ENCODE measurements around the gene TSKU. TPM values are rescaled to one million over a fixed set of nuclear protein-coding genes. Genes with fewer than 3 reads are reported as not detected.
"Not testable (repeated sequence)": the region's sequence is repeated elsewhere in the genome, so short reads cannot be mapped to it uniquely, and the experiment has no call there.

The TSKU gene
- total and polyA plus RNA-seq, 9 of the 15 experiments (the other 6 are each of a cell fraction or from before 2014, with no cell fraction given): 0.60 to 11.9 (median 8.4) TPM

- H3K27me3 ChIP-seq (ENCODE audit: control insufficient read depth in 2 of 2, insufficient read depth in 2 of 2, low read length in 2 of 2); H3K9ac ChIP-seq (ENCODE audit: insufficient read depth in 1 of 2, low read depth in 2 of 2, low read length in 2 of 2); H3K9me3 ChIP-seq (replicated peaks; ENCODE audit: control insufficient read depth, insufficient read depth, low read depth, low read length); in situ Hi-C loops (cut with MboI); H3K79me2 ChIP-seq (ENCODE audit: control insufficient read depth, insufficient read depth, low read length); H3K4me2 ChIP-seq (ENCODE audit: insufficient read depth, low read length); H2AFZ ChIP-seq (ENCODE audit: low read depth, low read length); H3K4me3 ChIP-seq; H4K20me1 ChIP-seq (replicated peaks; ENCODE audit: control insufficient read depth, insufficient read depth, low read length); H3K36me3 ChIP-seq (ENCODE audit: control insufficient read depth, insufficient read depth, low read length); BruUV-seq (replicated peaks); H3K9me1 ChIP-seq (ENCODE audit: control insufficient read depth, insufficient read depth, low read length); H3K27ac ChIP-seq (ENCODE audit: extremely low read depth, low read depth, low read length); TF ChIP-seq MYC (CRISPR knock-in tag; IDR thresholded peaks at IDR 0.05; ENCODE audit: borderline replicate concordance, low read depth): not testable (repeated sequence)
- peaks cover 29 to 39% of the 10 kb centered on the region in 2 experiments for H3K4me1 ChIP-seq (replicated peaks in 1 of 2; ENCODE audit: control insufficient read depth in 2 of 2, insufficient read depth in 2 of 2, low read length in 2 of 2)
- WGBS (ENCODE audit: insufficient coverage, low coverage, missing lambda C conversion rate): 43% methylated on average over 2 of the region's 3 CpGs
- POLR2A ChIA-PET: interaction anchor here (0.6 to 1.4 kb wide), 3 partner anchors 31 to 403 kb away, joined by 3 to 5 read pairs (median 3); no protein-coding TSS in a partner anchor
- DNase-seq (ENCODE audit: extremely low read depth in 1 of 4, low spot score in 3 of 4): peak; percentile 66 to 87 (median 70)
- FAIRE-seq: peak; percentile 63
- ATAC-seq: peak; percentile 82
- CTCF ChIA-PET (ENCODE audit: low intra/inter-chr PET ratio): interaction anchor here (0.6 to 4.8 kb wide), 7 partner anchors 50 to 357 kb away, joined by 3 to 39 read pairs (median 17); no protein-coding TSS in a partner anchor
- intact Hi-C loops (cut with micrococcal nuclease): loop anchor here (1.0 to 5.0 kb wide), 7 partner anchors 36 to 358 kb away; no protein-coding TSS in a partner anchor
- peak; percentile 65 for TF ChIP-seq CC2D1A (IDR thresholded peaks at IDR 0.05)
- TF ChIP-seq DEAF1 (CRISPR knock-in tag; IDR thresholded peaks at IDR 0.05): peak; percentile 88
- peak; percentile 94 for TF ChIP-seq ARID2 (IDR thresholded peaks at IDR 0.05)
- TF ChIP-seq HDAC1 (IDR thresholded peaks at IDR 0.05): peak in 1 of 2 experiments; percentile 28; a peak in 1 of 4 replicates
- peak; percentile 89 for TF ChIP-seq SMC3 (conservative IDR thresholded peaks at IDR 0.05; ENCODE audit: insufficient read depth, low read depth, low read length)
- TF ChIP-seq RB1 (IDR thresholded peaks at IDR 0.05; ENCODE audit: low read depth): peak; percentile 47; the same call in 1 of the 2 replicates
- 0 out of 2 replicates have a peak, but pooled peaks have one; percentile 30 for TF ChIP-seq TARDBP (IDR thresholded peaks at IDR 0.05)
- peak; percentile 65 to 85 (median 82) for TF ChIP-seq CTCF (IDR thresholded peaks at IDR 0.05 in 2 of 3, conservative IDR thresholded peaks at IDR 0.05 in 1 of 3; ENCODE audit: insufficient read depth in 2 of 3, low read depth in 1 of 3, low read length in 3 of 3)
- TF ChIP-seq MNT (conservative IDR thresholded peaks at IDR 0.05): 0 out of 4 replicates have a peak, but pooled peaks of 1 of the 2 experiments have one; percentile 27
- TF ChIP-seq MYC (IDR thresholded peaks at IDR 0.05; ENCODE audit: low read depth, low read length): peak; percentile 45; the same call in 1 of the 2 replicates
- TF ChIP-seq NFIC (IDR thresholded peaks at IDR 0.05): peak; percentile 60
- peak; percentile 39 for TF ChIP-seq VEZF1 (CRISPR knock-in tag; IDR thresholded peaks at IDR 0.05)
- 0 out of 2 replicates have a peak, but pooled peaks have one; percentile 41 for TF ChIP-seq NBN (IDR thresholded peaks at IDR 0.05; ENCODE audit: low read depth)
- 0 out of 2 replicates have a peak, but pooled peaks have one; percentile 12 for TF ChIP-seq USF1 (CRISPR knock-in tag; IDR thresholded peaks at IDR 0.05)
Observed at GRCh38 chr11:76733906-76734305, 49.2 kb upstream of the TSKU start.

All from K562 (cell line).